RWPE2 (cell line): Measurements from ENCODE around the gene GPR180.
"Not testable (repeated sequence)": the region's sequence is repeated elsewhere in the genome, so short reads cannot be mapped to it uniquely, and the experiment has no call there.

Experiments used
- ATAC-seq: fragments of 200-7000 bp; cut with Tn5 transposase; 3 replicates; pipeline ENCODE4 v1.9.1; 2021; ENCODE audit warnings: low read depth
- DNase-seq: peaks from one replicate; pipeline ENCODE4 v3.0.0-alpha.2; 2020; ENCODE audit warnings: low spot score
- H3K27ac ChIP-seq: fragments of 450-650 bp; 2 replicates; pipeline ENCODE4 v1.5.1; 2017; ENCODE audit warnings: mild to moderate bottlenecking; ENCODE audit not compliant: poor library complexity, severe bottlenecking
- H3K27me3 ChIP-seq: fragments of 250-450 bp; sonication (Bioruptor Pico); 2 replicates; pipeline ENCODE4 v1.5.1; 2021; ENCODE audit warnings: mild to moderate bottlenecking, moderate library complexity; ENCODE audit not compliant: insufficient read depth, poor library complexity, severe bottlenecking
- H3K36me3 ChIP-seq: fragments of 250-450 bp; sonication (Bioruptor Pico); 2 replicates; pipeline ENCODE4 v1.5.1; 2020; ENCODE audit warnings: low read depth, mild to moderate bottlenecking, moderate library complexity
- H3K4me1 ChIP-seq: fragments of 250-450 bp; sonication (Bioruptor Pico); 2 replicates; pipeline ENCODE4 v1.5.1; 2021; ENCODE audit warnings: mild to moderate bottlenecking, moderate library complexity; ENCODE audit not compliant: insufficient read depth, poor library complexity, severe bottlenecking
- H3K4me3 ChIP-seq: fragments of 250-450 bp; sonication (Bioruptor Pico); 2 replicates; pipeline ENCODE4 v1.5.1; 2021; ENCODE audit warnings: mild to moderate bottlenecking, moderate library complexity; ENCODE audit not compliant: severe bottlenecking
- H3K9me3 ChIP-seq: fragments of 250-450 bp; sonication (Bioruptor Pico); 2 replicates; pipeline ENCODE4 v1.5.1; 2021; ENCODE audit warnings: mild to moderate bottlenecking, moderate library complexity; ENCODE audit not compliant: severe bottlenecking
- TF ChIP-seq, protein P1 (sequence below): fragments of 450-650 bp; IDR thresholded peaks from one replicate; pipeline ENCODE4 v1.5.1; 2017; ENCODE audit warnings: mild to moderate bottlenecking, moderate library complexity; ENCODE audit not compliant: poor library complexity, severe bottlenecking

Gene GPR180

DNA sequence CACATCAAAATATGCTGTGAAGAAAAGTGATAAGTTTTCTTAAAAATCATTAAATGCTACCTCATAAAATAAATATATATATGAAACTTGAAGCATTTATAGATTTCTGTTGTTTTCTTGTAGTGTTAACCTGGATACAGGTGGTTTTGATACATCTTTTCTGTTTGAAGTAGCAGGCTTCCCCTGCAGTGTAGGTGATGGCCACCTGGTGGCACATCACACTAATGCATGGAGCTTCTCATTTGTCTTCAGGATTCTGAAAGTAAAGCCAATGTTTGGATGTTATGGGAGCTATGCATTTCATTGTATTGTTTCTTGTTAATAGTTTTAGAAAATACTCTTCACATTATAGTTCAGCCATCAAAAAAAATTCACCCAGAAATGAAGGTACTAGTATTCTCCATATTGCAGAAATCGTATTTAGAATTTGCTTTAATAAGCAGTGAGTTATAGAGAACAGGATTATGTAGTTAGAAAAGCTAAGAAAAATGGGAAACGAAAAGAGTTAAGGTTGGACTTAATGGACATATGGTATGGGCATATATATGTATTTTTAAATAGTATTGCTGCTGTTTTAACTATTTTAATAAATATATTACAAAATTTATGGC is 18.7 kb downstream of the GPR180 start:
- H3K36me3 ChIP-seq = peaks cover 84% of the 10 kb centered on the region
- no peak overlapping the region for H3K4me3 ChIP-seq
- DNase-seq (no peak), ATAC-seq (peak; percentile 71; the same call in 2 of the 3 replicates)
- no peaks in the 10 kb centered on the region for H3K4me1 ChIP-seq
- H3K27ac ChIP-seq = no peak overlapping the region
- H3K9me3 ChIP-seq = no peaks in the 10 kb centered on the region
- no peaks in the 10 kb centered on the region for H3K27me3 ChIP-seq
- TF ChIP-seq, protein P1, sequence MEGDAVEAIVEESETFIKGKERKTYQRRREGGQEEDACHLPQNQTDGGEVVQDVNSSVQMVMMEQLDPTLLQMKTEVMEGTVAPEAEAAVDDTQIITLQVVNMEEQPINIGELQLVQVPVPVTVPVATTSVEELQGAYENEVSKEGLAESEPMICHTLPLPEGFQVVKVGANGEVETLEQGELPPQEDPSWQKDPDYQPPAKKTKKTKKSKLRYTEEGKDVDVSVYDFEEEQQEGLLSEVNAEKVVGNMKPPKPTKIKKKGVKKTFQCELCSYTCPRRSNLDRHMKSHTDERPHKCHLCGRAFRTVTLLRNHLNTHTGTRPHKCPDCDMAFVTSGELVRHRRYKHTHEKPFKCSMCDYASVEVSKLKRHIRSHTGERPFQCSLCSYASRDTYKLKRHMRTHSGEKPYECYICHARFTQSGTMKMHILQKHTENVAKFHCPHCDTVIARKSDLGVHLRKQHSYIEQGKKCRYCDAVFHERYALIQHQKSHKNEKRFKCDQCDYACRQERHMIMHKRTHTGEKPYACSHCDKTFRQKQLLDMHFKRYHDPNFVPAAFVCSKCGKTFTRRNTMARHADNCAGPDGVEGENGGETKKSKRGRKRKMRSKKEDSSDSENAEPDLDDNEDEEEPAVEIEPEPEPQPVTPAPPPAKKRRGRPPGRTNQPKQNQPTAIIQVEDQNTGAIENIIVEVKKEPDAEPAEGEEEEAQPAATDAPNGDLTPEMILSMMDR = peak; percentile 87

DNA sequence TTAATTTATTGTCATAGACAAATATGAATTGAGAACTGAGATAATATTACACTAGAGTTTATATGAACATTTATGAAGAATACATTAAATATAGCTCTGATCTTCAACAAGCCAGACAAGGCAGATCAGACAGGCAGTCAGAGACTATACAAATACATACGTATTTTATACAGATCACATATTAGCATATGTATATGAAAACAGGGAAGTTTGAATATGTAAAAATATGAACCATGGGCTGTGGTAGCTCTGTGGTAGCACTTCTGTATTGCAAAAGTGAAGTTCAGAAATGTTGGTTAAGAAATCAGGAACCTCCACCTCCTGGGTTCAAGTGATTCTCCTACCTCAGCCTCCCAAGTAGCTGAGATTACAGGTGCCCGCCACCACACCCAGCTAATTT is 20.7 kb downstream of the GPR180 start:
- H3K9me3 ChIP-seq = no peaks in the 10 kb centered on the region
- TF ChIP-seq, protein P1 = no peak
- DNase-seq (no peak), ATAC-seq (no peak)
- H3K27me3 ChIP-seq = no peaks in the 10 kb centered on the region
- H3K36me3 ChIP-seq = peaks cover 89% of the 10 kb centered on the region
- no peak overlapping the region for H3K27ac ChIP-seq
- no peaks in the 10 kb centered on the region for H3K4me1 ChIP-seq
- no peak overlapping the region for H3K4me3 ChIP-seq

DNA sequence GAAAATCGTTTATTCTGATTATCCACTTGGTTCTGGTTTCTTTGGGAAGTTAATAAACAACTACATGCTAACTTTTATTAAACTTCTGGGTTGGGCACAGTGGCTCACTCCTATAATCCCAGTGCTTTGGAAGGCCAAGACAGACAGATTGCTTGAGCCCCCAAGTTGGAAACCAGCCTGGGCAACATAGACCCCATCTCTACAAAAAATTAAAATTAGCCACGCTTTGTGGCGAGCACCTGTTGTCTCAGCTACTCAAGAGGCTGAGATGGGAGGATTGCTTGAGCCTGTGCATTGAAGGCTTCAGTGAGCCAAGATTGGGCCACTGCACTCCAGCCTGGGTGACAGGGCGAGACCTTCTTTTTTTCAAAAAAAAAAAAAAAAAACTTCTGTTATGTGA is 21.7 kb downstream of the GPR180 start:
- peaks cover 97% of the 10 kb centered on the region for H3K36me3 ChIP-seq
- H3K9me3 ChIP-seq = no peaks in the 10 kb centered on the region
- TF ChIP-seq, protein P1 = no peak
- ATAC-seq (no peak), DNase-seq (no peak)
- no peak overlapping the region for H3K27ac ChIP-seq
- no peaks in the 10 kb centered on the region for H3K27me3 ChIP-seq
- no peak overlapping the region for H3K4me3 ChIP-seq
- H3K4me1 ChIP-seq = no peaks in the 10 kb centered on the region

DNA sequence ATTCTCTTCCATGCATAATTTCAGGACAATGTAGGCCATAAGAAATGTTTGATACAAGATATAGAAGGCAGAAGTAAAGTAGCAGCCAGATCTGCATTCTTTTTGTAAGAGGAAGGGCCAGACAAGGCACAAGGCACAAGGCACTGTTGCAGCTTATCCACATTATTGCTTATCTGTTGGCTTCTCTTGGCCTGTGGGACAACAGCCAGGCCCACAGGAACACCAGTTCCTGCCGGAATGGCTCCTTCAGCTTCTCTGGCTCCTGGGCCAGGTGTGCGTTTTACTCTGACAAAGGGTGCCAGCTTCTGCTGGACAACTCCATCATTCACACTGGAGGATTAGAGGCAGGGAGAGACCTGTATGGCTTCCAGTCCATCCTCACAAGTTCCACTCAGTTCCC is 29.2 kb downstream of the GPR180 start:
- TF ChIP-seq, protein P1 = no peak
- H3K36me3 ChIP-seq = peaks cover 45% of the 10 kb centered on the region
- DNase-seq (no peak), ATAC-seq (no peak)
- H3K4me1 ChIP-seq = no peaks in the 10 kb centered on the region
- H3K27ac ChIP-seq = no peak overlapping the region
- no peak overlapping the region for H3K4me3 ChIP-seq
- H3K9me3 ChIP-seq = no peaks in the 10 kb centered on the region
- no peaks in the 10 kb centered on the region for H3K27me3 ChIP-seq

DNA sequence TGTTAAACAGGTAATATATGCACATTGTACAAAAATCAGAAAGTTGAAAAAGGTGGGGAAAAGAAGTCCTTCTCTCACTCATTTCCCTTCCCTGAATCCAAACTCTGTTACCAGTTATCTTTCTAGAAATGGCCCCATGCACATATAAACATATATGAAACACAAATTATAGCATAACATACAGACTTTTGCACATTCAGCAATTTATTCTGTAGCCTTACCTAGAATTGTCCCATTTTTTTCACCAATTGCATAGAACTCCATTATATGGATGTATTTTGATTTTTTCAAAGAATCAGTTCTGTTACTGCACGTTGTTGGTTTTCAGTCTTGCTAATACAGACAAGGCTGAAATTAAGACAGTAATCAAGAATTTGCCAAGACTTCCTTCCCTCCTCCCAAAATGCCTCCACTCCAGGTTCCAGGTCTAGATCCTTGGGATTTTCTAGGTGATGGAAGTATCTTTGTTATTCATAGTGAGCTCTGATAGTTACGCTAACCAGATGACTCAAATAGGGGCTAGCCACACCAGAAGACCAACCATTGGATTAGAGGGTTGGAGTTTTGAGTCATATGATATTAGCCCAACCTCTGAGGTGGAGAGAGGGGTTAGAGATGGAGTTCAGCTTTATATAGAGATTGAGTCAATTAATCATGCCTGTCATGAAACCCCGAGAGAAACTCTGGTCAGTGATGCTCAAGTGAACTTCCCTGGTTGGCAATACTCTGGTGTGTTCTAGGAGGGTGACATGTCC is 30.7 kb downstream of the GPR180 start:
- Histone ChIP-seq H3K36me3 (peaks cover 29% of the 10 kb centered on the region), H3K9me3 (no peaks in the 10 kb centered on the region), H3K4me3 (no peak overlapping the region), H3K27ac (no peak overlapping the region), H3K4me1 (no peaks in the 10 kb centered on the region), H3K27me3 (no peaks in the 10 kb centered on the region)
- ATAC-seq (no peak), DNase-seq (no peak)
- TF ChIP-seq, protein P1 = no peak

DNA sequence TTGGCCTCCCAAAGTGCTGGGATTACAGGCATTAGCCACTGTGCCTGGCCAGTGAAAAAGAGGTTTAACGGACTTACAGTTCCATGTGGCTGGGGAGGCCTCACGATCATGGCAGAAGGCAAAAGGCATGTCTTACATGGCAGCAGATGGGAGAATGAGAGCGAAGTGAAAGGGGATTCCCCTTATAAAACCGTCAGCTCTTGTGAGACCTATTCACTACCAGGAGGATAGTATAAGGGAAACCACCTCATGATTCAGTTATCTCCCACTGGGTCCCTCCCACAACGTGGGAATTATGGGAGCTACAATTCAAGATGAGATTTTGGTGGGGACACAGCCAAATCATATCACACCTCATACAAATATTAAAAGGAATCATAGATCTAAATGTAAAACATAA is 34.4 kb downstream of the GPR180 start:
- H3K27ac ChIP-seq, H3K4me3 ChIP-seq, H3K9me3 ChIP-seq, H3K27me3 ChIP-seq, DNase-seq, ATAC-seq, H3K4me1 ChIP-seq, H3K36me3 ChIP-seq: not testable (repeated sequence)
